Non-pigmented ciliary epithelial cell (primary cell): ENCODE measurements around the gene LMOD2.
"Not testable (repeated sequence)": the region's sequence is repeated elsewhere in the genome, so short reads cannot be mapped to it uniquely, and the experiment has no call there.

ENCODE experiments used
- DNase-seq: peaks from one replicate; pipeline ENCODE4 v3.0.0-alpha.2; 2010; ENCODE audit warnings: low read depth

LMOD2 gene, protein sequence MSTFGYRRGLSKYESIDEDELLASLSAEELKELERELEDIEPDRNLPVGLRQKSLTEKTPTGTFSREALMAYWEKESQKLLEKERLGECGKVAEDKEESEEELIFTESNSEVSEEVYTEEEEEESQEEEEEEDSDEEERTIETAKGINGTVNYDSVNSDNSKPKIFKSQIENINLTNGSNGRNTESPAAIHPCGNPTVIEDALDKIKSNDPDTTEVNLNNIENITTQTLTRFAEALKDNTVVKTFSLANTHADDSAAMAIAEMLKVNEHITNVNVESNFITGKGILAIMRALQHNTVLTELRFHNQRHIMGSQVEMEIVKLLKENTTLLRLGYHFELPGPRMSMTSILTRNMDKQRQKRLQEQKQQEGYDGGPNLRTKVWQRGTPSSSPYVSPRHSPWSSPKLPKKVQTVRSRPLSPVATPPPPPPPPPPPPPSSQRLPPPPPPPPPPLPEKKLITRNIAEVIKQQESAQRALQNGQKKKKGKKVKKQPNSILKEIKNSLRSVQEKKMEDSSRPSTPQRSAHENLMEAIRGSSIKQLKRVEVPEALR

GRCh38 chr7:123655614-123656013 lies at the start of gene LMOD2:
LMOD2 (plus strand) TSS chr7:123655866; CDS start chr7:123655964, 98 bp downstream.
- no peak for DNase-seq

DNA sequence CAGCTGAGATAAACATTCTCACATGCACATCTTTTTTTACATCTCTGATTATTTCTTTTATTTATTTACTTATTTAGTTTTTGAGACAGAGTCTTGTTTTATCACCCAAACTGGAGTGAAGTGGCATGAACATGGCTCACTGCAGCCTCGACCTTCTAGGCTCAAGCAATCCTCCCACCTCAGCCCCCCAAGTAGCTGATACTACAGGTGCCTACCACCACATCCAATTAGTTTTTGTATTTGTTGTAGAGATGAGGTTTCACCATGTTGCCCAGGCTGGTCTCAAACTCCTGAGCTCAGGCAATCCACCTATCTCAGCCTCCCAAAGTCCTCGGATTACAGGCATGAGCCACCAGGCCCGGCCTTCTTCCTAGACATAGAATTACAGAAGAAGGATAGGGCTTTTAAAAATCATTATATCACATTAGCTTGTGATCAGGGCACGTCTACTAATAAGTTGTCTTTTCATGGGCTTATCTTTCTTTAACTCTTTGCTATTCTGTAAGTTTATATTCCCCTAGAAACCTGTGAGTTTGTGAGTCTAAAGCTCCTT lies 48.2 kb upstream of the LMOD2 start:
- DNase-seq = no peak

DNA sequence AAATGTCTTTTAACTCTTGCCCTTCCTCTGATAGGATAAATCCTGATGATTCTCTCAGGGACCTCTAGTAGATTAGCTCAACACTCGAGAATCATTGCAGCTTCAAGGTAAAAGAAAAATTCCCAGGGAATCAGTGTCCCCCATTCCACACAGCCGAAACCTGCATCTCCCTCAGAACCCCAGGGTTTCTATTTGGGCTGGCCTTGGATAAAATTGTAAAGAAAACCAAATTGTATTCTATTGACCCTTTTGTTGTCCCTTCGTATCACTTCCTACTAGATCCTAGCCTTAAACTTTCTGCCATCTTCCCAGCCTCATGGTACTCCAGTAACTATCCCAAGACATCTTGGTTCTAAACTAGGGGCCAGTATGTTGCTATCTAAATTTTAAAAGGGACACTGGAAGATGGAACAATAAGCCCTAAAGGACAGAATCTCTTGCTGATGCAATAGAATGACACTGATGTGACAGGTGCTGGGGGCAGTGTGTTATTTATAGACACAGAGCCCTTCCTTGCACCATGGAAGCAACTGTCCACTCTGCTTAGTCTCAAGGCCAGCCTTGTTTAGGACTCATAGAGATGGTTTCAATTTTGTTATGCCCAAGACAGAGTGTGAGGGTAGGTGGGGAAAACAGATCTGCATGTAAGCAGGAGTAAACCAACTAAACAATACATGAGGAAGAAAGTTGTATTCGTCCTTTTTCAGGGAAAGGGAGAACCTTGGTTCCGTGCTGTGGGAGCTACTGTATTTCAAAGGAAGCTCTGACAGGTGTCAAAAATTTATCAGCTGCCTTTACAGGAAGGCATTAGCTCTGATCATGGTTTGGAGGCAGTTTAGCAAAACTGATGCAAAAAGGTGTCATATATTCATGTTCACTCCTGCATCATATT lies 46.4 kb upstream of the LMOD2 start:
- DNase-seq = no peak

GRCh38 chr7:123609883-123610239 lies 45.8 kb upstream of the LMOD2 start:
- no peak for DNase-seq

GRCh38 chr7:123612024-123612423 lies 43.6 kb upstream of the LMOD2 start:
- DNase-seq = no peak

- DNase-seq = peak; percentile 52
Measured at GRCh38 chr7:123615344-123615743, 40.3 kb upstream of the LMOD2 start.

- DNase-seq = peak; percentile 27
Measured at GRCh38 chr7:123616223-123616622, 39.4 kb upstream of the LMOD2 start.

DNA sequence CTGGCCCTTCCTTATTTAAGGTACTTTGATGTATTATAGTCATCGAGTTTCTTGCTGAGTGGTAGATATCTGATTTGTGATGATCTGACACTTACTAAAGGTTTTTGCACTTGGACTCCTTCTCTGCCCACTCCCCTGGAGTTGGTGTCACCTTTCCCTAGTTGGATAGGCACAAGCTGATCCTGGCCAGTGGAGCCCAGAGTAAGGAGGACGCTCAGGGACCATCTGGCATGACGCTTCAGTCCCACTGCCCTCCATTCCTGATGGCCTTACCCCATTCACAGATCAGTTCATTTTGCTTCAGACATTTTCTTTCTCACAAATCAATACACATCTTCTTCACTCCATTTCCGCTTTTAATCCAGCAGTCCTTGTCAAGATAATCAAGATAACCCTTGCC lies 34.0 kb upstream of the LMOD2 start:
- DNase-seq = no peak

GRCh38 chr7:123622660-123623386 lies 32.8 kb upstream of the LMOD2 start:
- DNase-seq = no peak

DNA sequence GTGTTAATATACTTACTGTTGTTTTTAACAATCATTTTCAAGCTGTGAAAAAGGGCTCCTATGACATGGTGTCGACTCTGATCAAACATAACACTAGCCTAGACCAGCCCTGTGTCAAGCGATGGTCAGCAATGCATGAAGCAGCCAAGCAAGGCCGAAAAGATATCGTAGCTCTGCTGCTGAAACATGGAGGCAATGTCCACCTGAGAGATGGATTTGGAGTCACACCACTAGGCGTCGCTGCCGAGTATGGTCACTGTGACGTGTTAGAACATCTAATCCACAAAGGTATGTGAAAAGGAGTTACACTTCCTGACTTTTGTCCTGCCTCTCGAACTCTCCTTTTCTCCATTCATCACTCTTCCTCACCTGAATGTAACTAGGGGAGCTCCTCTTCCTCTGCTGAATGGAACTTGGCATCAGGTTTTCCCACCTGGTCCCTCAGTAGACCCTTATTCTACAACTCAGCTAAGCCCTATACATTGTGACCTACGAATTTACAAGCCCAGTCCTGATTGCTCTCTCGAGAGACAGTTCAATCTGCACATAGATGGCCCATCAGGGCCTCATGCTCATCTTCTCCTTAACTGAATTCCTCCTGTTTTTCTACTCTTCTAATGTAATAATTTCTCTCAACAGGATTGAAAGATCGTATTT lies 31.0 kb upstream of the LMOD2 start:
- DNase-seq = no peak

DNA sequence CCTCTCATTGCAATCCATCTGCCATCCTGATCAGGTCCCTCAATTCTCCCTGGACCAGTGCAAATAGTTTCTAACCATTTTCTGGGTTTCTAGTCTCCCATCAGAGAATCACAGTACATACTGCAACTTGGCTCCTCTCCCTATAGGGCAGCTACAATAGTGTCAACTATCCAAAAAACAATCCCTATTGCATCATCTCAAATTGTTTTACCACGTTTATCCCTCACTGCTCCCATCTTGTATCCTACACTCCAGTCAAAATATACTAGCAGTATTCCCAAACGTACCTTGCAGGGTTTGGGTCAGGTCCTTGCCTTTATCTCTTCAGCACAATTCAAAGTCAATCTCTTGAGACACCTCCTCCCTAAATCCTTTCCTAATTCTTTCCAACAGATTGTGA lies 30.4 kb upstream of the LMOD2 start:
- no peak for DNase-seq

- DNase-seq = no peak
Measured at GRCh38 chr7:123627851-123628250, 27.8 kb upstream of the LMOD2 start.

GRCh38 chr7:123628829-123629228 lies 26.8 kb upstream of the LMOD2 start:
- DNase-seq = no peak

- DNase-seq = no peak
Measured at GRCh38 chr7:123629281-123629680, 26.4 kb upstream of the LMOD2 start.

DNA sequence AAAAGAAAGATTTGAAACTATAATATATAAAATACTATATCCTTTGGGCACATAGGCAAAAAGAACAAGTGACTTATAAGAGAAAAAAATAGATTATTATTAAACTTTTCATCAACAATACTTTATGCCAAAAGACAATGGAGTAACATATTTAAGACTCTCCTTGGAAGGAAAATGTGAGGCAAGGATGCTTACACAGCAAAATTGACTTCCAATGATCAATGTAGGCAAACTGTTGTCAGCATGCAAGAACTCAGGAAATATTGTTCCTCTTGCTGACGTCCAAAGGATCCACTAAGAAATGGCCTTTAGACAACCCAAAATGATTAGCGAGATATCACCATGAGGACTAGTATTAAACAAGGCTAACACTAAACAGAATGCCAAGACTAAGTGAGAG lies 22.9 kb upstream of the LMOD2 start:
- no peak for DNase-seq

GRCh38 chr7:123633553-123633952 lies 22.1 kb upstream of the LMOD2 start:
- peak; percentile 66 for DNase-seq

GRCh38 chr7:123634011-123634573 lies 21.6 kb upstream of the LMOD2 start:
- not testable (repeated sequence) for DNase-seq

DNA sequence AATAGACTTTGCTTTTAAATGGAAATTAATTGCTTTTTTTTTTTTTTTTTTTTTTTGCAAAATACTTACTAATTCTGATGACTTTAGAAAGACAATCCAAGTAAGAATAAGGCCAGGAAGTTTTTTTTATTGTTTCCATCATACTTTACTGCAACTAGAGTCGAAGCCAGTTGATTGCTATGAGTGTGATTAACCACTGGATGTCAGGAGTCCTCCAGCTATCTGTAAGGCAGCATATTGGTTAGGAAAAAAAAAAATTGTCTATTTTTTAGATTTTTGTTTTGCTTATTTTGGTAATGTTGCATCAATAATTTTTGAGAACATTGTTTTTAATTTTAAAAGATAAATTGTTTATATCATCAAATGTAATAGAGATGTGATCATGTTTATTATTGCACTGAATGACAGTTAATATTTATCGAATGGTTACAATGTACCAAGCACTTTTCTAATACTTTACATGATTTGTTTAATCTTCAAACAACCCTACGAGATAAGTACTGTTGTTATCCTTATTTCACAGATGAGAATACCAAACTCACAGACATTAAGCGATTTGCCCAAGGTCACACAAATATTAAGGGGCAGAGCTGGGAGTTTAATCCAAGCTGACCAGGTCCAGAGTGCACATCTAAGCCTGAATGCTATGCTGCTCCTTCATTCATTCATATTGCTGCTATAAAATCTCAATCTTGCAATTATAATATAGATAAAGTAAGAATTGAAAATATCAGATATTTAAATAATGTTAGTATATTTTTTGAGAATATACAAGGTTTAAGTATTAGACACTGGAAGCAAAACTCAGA lies 19.9 kb upstream of the LMOD2 start:
- no peak for DNase-seq

- no peak for DNase-seq
Measured at GRCh38 chr7:123637203-123637602, 18.5 kb upstream of the LMOD2 start.

- DNase-seq = no peak
Measured at GRCh38 chr7:123637878-123638277, 17.8 kb upstream of the LMOD2 start.
